ENCODE measurements around the gene DNM2.

- TF ChIP-seq, protein P1, sequence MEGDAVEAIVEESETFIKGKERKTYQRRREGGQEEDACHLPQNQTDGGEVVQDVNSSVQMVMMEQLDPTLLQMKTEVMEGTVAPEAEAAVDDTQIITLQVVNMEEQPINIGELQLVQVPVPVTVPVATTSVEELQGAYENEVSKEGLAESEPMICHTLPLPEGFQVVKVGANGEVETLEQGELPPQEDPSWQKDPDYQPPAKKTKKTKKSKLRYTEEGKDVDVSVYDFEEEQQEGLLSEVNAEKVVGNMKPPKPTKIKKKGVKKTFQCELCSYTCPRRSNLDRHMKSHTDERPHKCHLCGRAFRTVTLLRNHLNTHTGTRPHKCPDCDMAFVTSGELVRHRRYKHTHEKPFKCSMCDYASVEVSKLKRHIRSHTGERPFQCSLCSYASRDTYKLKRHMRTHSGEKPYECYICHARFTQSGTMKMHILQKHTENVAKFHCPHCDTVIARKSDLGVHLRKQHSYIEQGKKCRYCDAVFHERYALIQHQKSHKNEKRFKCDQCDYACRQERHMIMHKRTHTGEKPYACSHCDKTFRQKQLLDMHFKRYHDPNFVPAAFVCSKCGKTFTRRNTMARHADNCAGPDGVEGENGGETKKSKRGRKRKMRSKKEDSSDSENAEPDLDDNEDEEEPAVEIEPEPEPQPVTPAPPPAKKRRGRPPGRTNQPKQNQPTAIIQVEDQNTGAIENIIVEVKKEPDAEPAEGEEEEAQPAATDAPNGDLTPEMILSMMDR (conservative IDR thresholded peaks at IDR 0.05): no peak
- TF ChIP-seq ZFX (IDR thresholded peaks at IDR 0.05): no peak
These were observed 121.5 kb downstream of the DNM2 start for GRCh38 chr19:10839114-10840050.
